Panc1 (cell line): ENCODE measurements around the gene HUNK. TPM values are rescaled to one million over a fixed set of nuclear protein-coding genes. Genes with fewer than 3 reads are reported as not detected.

Experiments used
- ATAC-seq: fragments of 200-7000 bp; cut with Tn5 transposase; 2 replicates; pipeline ENCODE4 v1.9.1; 2020; ENCODE audit warnings: mild to moderate bottlenecking, moderate library complexity
- BruUV-seq: library from RNA; stranded (reverse); fragments of 400-500 nt; replicated peaks from 2 replicates; lab custom pipeline; 2021; lab: Mats Ljungman, UMichigan
- CTCF ChIA-PET: fragments of 300-600 bp; sonication (Branson Sonifier 250); formaldehyde crosslinking; loops from one replicate; lab custom pipeline; 2022; ENCODE audit warnings: antibody characterized with exemption; lab: Charles Lee
- POLR2A ChIA-PET: fragments of 300-600 bp; sonication (Branson Sonifier 250); formaldehyde crosslinking; loops from one replicate; lab custom pipeline; 2022; ENCODE audit warnings: antibody characterized with exemption; lab: Charles Lee
- DNase-seq: peaks from one replicate; pipeline ENCODE4 v3.0.0-alpha.2; 2010; ENCODE audit warnings: low read depth, low spot score
- H3K27ac ChIP-seq: 2 replicates; pipeline ENCODE4 v1.5.1; 2011; ENCODE audit warnings: mild to moderate bottlenecking, low read length, inconsistent platforms
- H3K27me3 ChIP-seq: fragments of 200-500 bp; sonication (Bioruptor generic); 2 replicates; pipeline ENCODE4 v1.6.0; 2014; ENCODE audit warnings: low read length, inconsistent platforms; ENCODE audit not compliant: control insufficient read depth, insufficient read depth
- H3K36me3 ChIP-seq: fragments of 200-500 bp; sonication (Bioruptor generic); 2 replicates; pipeline ENCODE4 v1.5.1; 2014; ENCODE audit warnings: inconsistent platforms, mild to moderate bottlenecking, low read length, moderate library complexity; ENCODE audit not compliant: control insufficient read depth, insufficient read depth
- H3K4me1 ChIP-seq: 2 replicates; pipeline ENCODE4 v1.5.1; 2011; ENCODE audit warnings: inconsistent platforms, mild to moderate bottlenecking, low read length, moderate library complexity; ENCODE audit not compliant: control insufficient read depth, insufficient read depth
- H3K4me3 ChIP-seq, 2 experiments: 2 replicates each; pipeline ENCODE4 v1.5.1; 2011 to 2012; ENCODE audit warnings: low read depth in 2 of 2, low read length in 2 of 2, mild to moderate bottlenecking in 2 of 2, inconsistent platforms in 1 of 2, moderate library complexity in 1 of 2
- H3K9me3 ChIP-seq: fragments of 200-500 bp; sonication (Bioruptor generic); 2 replicates; pipeline ENCODE4 v1.5.1; 2014; ENCODE audit warnings: low read depth, mild to moderate bottlenecking, inconsistent platforms, low read length, moderate library complexity; ENCODE audit not compliant: control insufficient read depth, insufficient read depth
- POLR2AphosphoS5 ChIP-seq: IDR thresholded peaks from 2 replicates; pipeline ENCODE4 v1.6.1; 2012; ENCODE audit warnings: mild to moderate bottlenecking, low read depth, low read length, moderate library complexity
- SIN3A ChIP-seq: IDR thresholded peaks from 2 replicates; pipeline ENCODE4 v1.6.1; 2012; ENCODE audit warnings: low read depth, mild to moderate bottlenecking, low read length, moderate library complexity, borderline replicate concordance; ENCODE audit not compliant: insufficient read depth
- TCF7L2 ChIP-seq: IDR thresholded peaks from 2 replicates; pipeline ENCODE4 v1.6.1; 2011; ENCODE audit warnings: mild to moderate bottlenecking, low read depth, low read length, inconsistent platforms
- in situ Hi-C: cut with HindIII; loops from 2 replicates; pipeline ENCODE4 v1.10.0; 2016; ENCODE audit warnings: low sequenced_read_pairs, low pct_unique_long_range_greater_than_20kb
- intact Hi-C: fragments of 100-400 bp; cut with micrococcal nuclease; formaldehyde crosslinking; loops from one replicate; pipeline ENCODE4 v1.10.0; 2022; ENCODE audit not compliant: unreplicated experiment
- total RNA-seq: library from RNA; stranded (reverse); gene quantifications from one replicate; pipeline ENCODE4 v1.2.1, GENCODE V29; 2021; ENCODE audit not compliant: unreplicated experiment
- TF ChIP-seq, protein P1 (sequence below), 2 experiments: IDR thresholded peaks; 2 replicates each; pipeline ENCODE4 v1.6.1; 2011 to 2012; ENCODE audit warnings: low read depth in 2 of 2, control low read depth in 1 of 2, low read length in 1 of 2, mild to moderate bottlenecking in 1 of 2, moderate library complexity in 1 of 2; ENCODE audit not compliant: insufficient read depth in 1 of 2
- TF ChIP-seq, protein P2 (sequence below): fragments of 450-650 bp; IDR thresholded peaks from 2 replicates; pipeline ENCODE4 v1.5.1; 2017; ENCODE audit warnings: mild to moderate bottlenecking

Gene HUNK
- total RNA-seq, 1 experiment from 2014 or later: 0.05 TPM

- TF ChIP-seq SIN3A (no peak), POLR2AphosphoS5 (no peak), TCF7L2 (no peak)
- TF ChIP-seq, protein P1, sequence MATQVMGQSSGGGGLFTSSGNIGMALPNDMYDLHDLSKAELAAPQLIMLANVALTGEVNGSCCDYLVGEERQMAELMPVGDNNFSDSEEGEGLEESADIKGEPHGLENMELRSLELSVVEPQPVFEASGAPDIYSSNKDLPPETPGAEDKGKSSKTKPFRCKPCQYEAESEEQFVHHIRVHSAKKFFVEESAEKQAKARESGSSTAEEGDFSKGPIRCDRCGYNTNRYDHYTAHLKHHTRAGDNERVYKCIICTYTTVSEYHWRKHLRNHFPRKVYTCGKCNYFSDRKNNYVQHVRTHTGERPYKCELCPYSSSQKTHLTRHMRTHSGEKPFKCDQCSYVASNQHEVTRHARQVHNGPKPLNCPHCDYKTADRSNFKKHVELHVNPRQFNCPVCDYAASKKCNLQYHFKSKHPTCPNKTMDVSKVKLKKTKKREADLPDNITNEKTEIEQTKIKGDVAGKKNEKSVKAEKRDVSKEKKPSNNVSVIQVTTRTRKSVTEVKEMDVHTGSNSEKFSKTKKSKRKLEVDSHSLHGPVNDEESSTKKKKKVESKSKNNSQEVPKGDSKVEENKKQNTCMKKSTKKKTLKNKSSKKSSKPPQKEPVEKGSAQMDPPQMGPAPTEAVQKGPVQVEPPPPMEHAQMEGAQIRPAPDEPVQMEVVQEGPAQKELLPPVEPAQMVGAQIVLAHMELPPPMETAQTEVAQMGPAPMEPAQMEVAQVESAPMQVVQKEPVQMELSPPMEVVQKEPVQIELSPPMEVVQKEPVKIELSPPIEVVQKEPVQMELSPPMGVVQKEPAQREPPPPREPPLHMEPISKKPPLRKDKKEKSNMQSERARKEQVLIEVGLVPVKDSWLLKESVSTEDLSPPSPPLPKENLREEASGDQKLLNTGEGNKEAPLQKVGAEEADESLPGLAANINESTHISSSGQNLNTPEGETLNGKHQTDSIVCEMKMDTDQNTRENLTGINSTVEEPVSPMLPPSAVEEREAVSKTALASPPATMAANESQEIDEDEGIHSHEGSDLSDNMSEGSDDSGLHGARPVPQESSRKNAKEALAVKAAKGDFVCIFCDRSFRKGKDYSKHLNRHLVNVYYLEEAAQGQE (IDR thresholded peaks at IDR 0.05; ENCODE audit: insufficient read depth in 1 of 2, low read depth in 2 of 2, low read length in 1 of 2): no peak
- TF ChIP-seq, protein P2, sequence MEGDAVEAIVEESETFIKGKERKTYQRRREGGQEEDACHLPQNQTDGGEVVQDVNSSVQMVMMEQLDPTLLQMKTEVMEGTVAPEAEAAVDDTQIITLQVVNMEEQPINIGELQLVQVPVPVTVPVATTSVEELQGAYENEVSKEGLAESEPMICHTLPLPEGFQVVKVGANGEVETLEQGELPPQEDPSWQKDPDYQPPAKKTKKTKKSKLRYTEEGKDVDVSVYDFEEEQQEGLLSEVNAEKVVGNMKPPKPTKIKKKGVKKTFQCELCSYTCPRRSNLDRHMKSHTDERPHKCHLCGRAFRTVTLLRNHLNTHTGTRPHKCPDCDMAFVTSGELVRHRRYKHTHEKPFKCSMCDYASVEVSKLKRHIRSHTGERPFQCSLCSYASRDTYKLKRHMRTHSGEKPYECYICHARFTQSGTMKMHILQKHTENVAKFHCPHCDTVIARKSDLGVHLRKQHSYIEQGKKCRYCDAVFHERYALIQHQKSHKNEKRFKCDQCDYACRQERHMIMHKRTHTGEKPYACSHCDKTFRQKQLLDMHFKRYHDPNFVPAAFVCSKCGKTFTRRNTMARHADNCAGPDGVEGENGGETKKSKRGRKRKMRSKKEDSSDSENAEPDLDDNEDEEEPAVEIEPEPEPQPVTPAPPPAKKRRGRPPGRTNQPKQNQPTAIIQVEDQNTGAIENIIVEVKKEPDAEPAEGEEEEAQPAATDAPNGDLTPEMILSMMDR: no peak
- no TSS peak for BruUV-seq
Measured at GRCh38 chr21:31830701-31831100, 42.1 kb upstream of the HUNK start.

DNA sequence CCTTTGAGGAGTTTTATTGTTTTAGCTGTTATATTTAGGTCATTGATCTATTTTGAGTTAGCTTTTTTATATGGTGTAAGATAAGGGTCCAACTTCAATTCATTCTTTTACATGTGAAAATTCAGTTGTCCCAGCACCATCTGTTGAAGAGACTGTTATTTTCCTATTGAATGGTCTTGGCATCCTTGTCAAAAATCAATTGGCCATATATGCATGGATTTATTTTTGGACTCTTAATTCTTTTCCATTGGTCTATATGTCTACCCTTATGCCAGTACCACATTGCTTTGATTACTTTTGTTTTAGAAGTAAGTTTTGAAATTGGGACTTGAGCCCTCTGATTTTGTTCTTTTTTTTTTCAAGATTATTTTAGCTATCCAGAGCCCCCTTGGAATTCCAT is 35.8 kb upstream of the HUNK start:
- Histone ChIP-seq H3K36me3 (no peaks in the 10 kb centered on the region), H3K4me1 (no peaks in the 10 kb centered on the region), H3K4me3 (no peak overlapping the region), H3K9me3 (no peaks in the 10 kb centered on the region), H3K27ac (no peak overlapping the region), H3K27me3 (no peaks in the 10 kb centered on the region; the same call in none of the 2 replicates)
- intact Hi-C loops: no loop called here
- ChIA-PET CTCF (no interaction called here), POLR2A (no interaction called here)
- in situ Hi-C loops: no loop called here
- DNase-seq: no peak
- no peak for TF ChIP-seq SIN3A
- TF ChIP-seq, protein P1 (IDR thresholded peaks at IDR 0.05; ENCODE audit: insufficient read depth in 1 of 2, low read depth in 2 of 2, low read length in 1 of 2): no peak
- no peak for TF ChIP-seq TCF7L2
- TF ChIP-seq POLR2AphosphoS5: no peak
- TF ChIP-seq, protein P2: no peak
- no peak for ATAC-seq
- BruUV-seq: no TSS peak

More at GRCh38 chr21:31830701-31831100, 42.1 kb upstream of the HUNK start:
- ChIA-PET POLR2A (no interaction called here), CTCF (no interaction called here)
- in situ Hi-C loops (no loop called here), intact Hi-C loops (no loop called here)
- no peak for DNase-seq
- no peak overlapping the region for H3K27ac ChIP-seq
- no peaks in the 10 kb centered on the region for H3K9me3 ChIP-seq
- ATAC-seq: no peak
- no peaks in the 10 kb centered on the region for H3K36me3 ChIP-seq
- no peaks in the 10 kb centered on the region for H3K4me1 ChIP-seq
- no peak overlapping the region for H3K4me3 ChIP-seq
- no peaks in the 10 kb centered on the region for H3K27me3 ChIP-seq
